ENCODE measurements around the gene CLTRN.
"Not testable (repeated sequence)": the region's sequence is repeated elsewhere in the genome, so short reads cannot be mapped to it uniquely, and the experiment has no call there.

Gene CLTRN

DNA sequence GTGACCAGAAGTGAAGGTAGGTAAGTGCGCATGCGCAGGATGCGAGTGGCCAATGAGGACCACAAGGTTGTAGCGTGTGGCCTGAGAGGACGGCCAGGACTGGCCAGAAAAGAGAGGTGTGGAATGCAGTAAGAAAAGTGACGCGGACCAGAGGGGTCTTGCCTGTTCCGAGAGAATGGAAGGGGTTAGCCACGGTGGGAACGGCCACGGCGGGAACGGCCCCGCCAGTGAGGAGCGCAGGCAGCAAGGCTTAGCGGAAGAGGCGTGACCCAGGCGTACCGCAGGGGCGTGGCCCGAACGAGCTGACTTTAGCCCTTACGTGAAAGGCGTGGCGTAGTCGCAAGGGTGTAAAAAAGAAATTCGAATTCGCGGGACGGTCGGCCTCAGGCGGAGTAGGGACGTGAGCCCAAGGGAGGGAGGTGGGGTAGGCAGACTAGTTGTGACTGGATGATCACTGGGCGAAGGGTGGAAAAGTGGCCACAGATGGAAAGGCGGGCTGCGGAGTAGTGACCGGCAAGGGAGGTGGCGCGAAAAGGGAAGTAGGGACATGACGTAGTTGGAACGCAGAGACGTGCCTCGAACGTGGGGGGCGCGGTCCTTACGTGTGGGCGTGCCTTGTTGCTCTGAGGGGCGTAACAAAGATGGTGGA is 10.4 kb upstream of the CLTRN start:
- H3K27ac Mint-ChIP-seq, result no peak overlapping the region

DNA sequence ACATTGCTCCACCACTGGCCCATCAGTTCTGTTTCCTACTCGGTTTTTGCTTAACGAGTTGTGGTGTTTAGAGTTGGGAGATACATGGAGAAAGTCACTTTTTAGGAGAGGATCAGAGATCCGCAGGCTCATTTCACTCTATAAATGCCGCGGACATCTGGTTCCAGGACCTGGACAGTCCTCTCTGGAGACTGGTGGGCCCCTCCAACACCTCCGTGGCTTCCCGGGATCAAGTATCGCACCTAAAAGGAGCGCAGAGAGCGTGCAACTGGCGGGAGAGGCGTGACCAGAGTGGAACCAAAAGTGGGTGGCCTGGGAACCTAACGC is 9.9 kb upstream of the CLTRN start:
- Mint-ChIP-seq H3K9me3 (no peaks in the 10 kb centered on the region), H3K4me1 (no peaks in the 10 kb centered on the region), H3K4me3 (no peak overlapping the region), H3K27ac (no peak overlapping the region), H3K36me3 (no peaks in the 10 kb centered on the region)
- ATAC-seq (no peak), DNase-seq (ENCODE audit: low spot score in 2 of 2) (no peak)

More for the DNA sequence above, 10.4 kb upstream of the CLTRN start:
- Mint-ChIP-seq H3K4me1 (no peaks in the 10 kb centered on the region), H3K9me3 (no peaks in the 10 kb centered on the region), H3K4me3 (no peak overlapping the region), H3K36me3 (no peaks in the 10 kb centered on the region)
- peak; percentile 67 to 89 for DNase-seq (ENCODE audit: low spot score in 2 of 2)
- ATAC-seq, result peak; percentile 90

DNA sequence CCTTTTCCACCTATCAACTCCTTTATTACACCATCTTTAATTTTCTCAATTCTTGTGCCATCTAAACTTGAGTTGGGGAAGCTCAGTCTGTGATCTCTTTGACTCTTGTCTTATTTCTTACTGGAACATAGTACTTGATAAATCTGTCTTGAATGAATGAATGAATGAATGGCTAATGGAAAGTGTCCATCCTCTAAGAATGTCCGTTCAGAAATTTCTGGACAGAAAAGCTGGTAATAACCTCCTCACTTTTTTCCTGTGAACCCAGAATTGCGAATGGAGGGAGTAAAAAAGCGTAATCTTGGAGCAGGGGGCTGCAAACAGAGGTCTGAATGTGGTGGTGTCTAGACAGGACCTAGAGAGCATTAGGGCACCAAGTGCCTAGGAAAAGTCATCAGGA is 9.4 kb upstream of the CLTRN start:
- Mint-ChIP-seq H3K4me1 (no peaks in the 10 kb centered on the region), H3K4me3 (no peak overlapping the region), H3K36me3 (no peaks in the 10 kb centered on the region)

DNA sequence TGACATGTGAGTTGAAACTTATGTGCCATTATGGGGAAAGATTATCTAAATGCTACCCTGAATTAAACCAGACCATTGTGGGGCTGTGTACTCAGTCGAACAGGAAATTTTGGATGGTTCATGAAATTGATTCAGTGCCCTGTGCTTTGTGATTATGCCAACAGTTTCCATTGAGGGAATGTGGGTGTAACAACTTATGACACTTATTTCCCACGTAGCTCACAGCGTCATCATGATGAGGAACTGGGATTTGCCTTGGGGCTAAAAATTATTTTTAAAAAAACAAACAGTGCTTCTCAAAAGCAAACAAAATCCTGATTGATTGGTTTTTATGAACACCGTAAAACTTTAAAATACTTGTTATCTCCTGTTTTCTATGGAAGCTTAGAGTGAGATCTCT is 8.3 kb upstream of the CLTRN start:
- Mint-ChIP-seq H3K4me1 (no peaks in the 10 kb centered on the region), H3K36me3 (no peaks in the 10 kb centered on the region), H3K4me3 (no peak overlapping the region), H3K27ac (no peak overlapping the region), H3K9me3 (no peaks in the 10 kb centered on the region)
- no peak for ATAC-seq
- DNase-seq (ENCODE audit: low spot score in 2 of 2), result no peak

More for the DNA sequence above, 9.4 kb upstream of the CLTRN start:
- ATAC-seq, result no peak
- Mint-ChIP-seq H3K27ac (no peak overlapping the region), H3K9me3 (no peaks in the 10 kb centered on the region)
- DNase-seq (ENCODE audit: low spot score in 2 of 2), result no peak

DNA sequence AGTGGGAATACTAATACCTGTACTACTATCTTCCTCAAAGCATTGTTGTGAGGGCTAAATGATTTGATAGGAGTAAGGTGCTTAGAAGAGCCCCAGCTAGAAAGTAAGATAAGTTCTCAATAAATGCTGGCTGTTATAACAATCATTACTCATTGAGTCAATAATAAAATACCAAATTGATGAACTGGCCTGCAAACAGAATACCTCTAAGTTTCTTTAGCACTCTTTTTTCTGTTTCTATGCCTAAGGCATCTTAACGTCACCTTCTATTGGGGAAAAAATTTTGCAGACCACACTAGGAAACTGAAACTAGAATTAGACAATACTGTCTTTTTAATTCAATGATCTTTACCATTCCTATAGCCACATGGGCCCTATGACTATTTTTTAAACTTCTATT is 1.2 kb downstream of the CLTRN start:
- Mint-ChIP-seq H3K36me3 (no peaks in the 10 kb centered on the region), H3K4me3 (no peak overlapping the region), H3K4me1 (no peaks in the 10 kb centered on the region), H3K9me3 (no peaks in the 10 kb centered on the region), H3K27ac (no peak overlapping the region)
- DNase-seq (ENCODE audit: low spot score in 2 of 2) (no peak), ATAC-seq (no peak)

DNA sequence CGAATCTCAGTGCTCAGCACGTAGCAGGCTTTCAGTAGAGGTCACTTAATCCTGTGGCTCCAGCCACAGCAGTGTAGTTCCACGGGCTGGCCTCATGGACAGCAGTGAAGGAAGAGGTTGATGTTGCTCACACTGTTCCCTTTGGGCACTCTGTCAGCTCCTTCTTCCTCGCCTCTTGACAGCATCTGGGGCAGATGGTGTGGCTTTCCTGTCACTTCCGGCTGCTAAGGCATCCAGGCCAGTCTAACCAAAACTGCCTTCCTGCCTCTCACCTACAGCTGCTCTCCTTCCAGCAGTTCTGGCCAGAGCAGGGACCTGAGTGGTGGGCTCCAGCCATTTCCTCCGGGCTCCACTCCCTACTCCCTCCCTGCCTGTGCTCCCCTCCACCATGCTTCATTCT is 9.8 kb downstream of the CLTRN start:
- not testable (repeated sequence) for ATAC-seq

DNA sequence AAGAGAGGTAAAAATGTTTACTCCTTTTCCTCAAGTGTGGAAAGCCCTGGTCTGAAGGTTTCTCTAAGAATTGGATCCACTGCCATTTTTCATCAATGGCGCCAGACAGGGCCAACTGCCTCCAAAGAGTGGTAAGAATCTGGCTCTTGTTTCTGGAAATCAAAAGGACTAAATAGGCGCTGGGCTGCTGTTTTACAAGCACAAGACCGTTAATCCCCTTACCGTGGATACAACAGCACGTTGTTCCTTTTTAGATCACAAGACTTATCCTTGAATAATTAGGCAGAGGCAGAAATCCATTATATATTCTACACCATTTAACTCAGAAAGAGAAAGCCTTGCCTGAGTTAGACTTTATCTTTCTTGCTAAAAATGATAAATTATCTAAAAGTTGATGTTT is 10.6 kb downstream of the CLTRN start:
- DNase-seq (ENCODE audit: low spot score in 2 of 2), result no peak
- H3K4me3 Mint-ChIP-seq, result no peak overlapping the region
- H3K9me3 Mint-ChIP-seq, result no peaks in the 10 kb centered on the region
- no peak for ATAC-seq
- H3K4me1 Mint-ChIP-seq, result peaks cover 6% of the 10 kb centered on the region
- H3K27ac Mint-ChIP-seq, result no peak overlapping the region
- H3K36me3 Mint-ChIP-seq, result no peaks in the 10 kb centered on the region

More for the DNA sequence above, 9.8 kb downstream of the CLTRN start:
- not testable (repeated sequence) for H3K27ac Mint-ChIP-seq; H3K9me3 Mint-ChIP-seq; H3K4me1 Mint-ChIP-seq; DNase-seq (ENCODE audit: low spot score in 2 of 2); H3K4me3 Mint-ChIP-seq; H3K36me3 Mint-ChIP-seq

DNA sequence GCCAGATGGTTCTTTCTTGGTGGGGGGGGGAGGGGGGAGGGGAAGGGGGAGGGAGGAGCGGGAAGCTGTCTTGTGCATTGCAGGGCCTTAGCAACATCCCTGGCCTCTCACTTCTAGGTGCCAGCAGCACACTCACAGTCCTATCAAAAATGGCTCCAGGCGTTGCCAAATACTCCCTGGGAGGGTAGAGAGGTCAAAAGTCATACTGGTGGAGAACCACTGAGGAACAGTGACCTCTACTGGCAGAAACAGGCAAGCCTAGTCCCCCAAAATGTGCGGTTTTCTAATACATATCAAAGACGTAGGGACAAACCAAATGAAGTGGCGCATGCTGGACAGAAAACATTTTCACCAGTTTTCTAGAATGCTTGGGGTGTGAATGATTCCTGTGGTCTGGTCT is 17.1 kb downstream of the CLTRN start:
- peak; percentile 51 for ATAC-seq
- H3K27ac Mint-ChIP-seq; H3K4me3 Mint-ChIP-seq; H3K9me3 Mint-ChIP-seq; H3K36me3 Mint-ChIP-seq; DNase-seq (ENCODE audit: low spot score in 2 of 2); H3K4me1 Mint-ChIP-seq: not testable (repeated sequence)

DNA sequence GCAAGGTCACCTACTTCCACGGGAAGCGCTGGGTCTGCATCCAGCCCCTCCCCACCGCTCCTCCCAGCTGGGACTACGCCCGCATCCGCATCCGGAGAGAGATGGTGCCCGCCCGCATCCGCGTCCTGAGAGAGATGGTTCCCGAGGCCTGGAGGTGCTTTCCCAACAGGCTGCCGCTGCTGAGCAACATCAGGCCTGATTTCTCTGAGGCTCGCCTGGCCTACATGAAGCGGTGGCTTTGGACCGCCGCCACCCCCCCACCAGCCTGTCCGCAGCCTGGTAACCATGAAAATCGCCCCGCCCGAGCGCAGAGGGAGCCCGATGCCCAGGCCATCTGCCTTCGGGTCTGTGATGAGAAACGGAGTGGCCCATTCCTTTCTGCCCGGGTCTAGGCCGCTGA is 18.1 kb downstream of the CLTRN start:
- Mint-ChIP-seq H3K9me3 (no peaks in the 10 kb centered on the region), H3K4me1 (peaks cover 6% of the 10 kb centered on the region), H3K27ac (no peak overlapping the region), H3K4me3 (no peak overlapping the region), H3K36me3 (no peaks in the 10 kb centered on the region)
- DNase-seq (ENCODE audit: low spot score in 2 of 2) (no peak), ATAC-seq (no peak)

DNA sequence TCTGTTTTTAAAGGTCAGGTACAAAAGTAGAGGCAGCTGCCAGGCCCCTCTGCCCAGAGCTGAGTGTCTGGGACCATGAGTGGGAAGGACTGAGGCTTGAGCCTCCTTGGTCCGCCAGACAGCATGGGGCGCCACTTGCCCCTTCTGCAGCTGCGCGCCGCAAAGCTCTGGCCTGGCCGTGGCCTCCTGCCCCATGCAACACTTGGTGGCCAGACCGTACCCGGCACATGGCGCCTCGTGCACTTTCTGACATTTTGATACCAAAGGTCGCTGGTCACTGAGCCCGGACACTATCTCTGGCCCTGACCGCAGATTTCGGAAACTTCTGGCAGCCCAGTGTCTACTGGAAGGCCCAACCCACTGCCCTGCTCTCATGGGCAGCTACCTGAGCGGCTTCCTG is 18.6 kb downstream of the CLTRN start:
- no peaks in the 10 kb centered on the region for H3K9me3 Mint-ChIP-seq
- H3K27ac Mint-ChIP-seq, result no peak overlapping the region
- H3K4me3 Mint-ChIP-seq, result no peak overlapping the region
- ATAC-seq, result no peak
- H3K36me3 Mint-ChIP-seq, result no peaks in the 10 kb centered on the region
- peaks cover 6% of the 10 kb centered on the region for H3K4me1 Mint-ChIP-seq
- DNase-seq (ENCODE audit: low spot score in 2 of 2), result no peak

DNA sequence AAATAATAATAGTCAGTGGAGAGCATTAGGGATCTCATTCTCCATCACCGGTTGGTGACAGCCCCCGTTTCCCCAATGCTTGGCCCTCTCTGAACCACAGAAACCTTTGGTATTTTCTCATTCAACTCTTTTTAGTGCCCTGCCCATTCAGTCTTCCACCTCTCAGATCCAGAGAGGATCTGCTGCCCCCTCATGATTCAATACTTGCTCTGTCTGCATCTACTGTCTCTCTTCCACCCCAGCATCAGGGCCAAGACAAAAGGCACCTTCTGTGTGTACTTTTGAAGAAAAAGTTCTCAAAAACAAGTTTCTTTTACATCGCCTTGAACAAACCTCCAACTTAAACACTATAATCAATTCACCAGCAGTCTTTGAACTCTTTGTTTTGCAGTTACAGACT is 19.3 kb downstream of the CLTRN start:
- H3K4me3 Mint-ChIP-seq, result no peak overlapping the region
- DNase-seq (ENCODE audit: low spot score in 2 of 2) (no peak), ATAC-seq (no peak)
- H3K9me3 Mint-ChIP-seq, result no peaks in the 10 kb centered on the region
- H3K27ac Mint-ChIP-seq, result no peak overlapping the region
- peaks cover 6% of the 10 kb centered on the region for H3K4me1 Mint-ChIP-seq
- H3K36me3 Mint-ChIP-seq, result no peaks in the 10 kb centered on the region

DNA sequence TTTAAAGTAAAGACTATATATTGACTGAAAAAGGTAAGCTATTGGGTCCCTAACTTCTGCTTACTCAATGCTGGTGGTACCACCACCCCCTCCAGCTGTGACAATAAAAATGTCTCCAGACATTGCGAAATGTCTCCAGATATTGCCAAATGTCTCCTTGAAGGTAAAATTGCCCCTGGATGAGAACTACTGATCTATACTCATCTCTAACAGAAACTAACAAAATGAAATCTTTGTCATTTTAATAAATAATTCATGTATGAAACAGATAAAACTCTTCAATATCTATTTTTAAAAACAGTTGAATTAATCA is 20.1 kb downstream of the CLTRN start:
- DNase-seq (ENCODE audit: low spot score in 2 of 2), result no peak
- Mint-ChIP-seq H3K4me3 (no peak overlapping the region), H3K9me3 (no peaks in the 10 kb centered on the region), H3K4me1 (peaks cover 6% of the 10 kb centered on the region), H3K27ac (no peak overlapping the region), H3K36me3 (no peaks in the 10 kb centered on the region)
- no peak for ATAC-seq

DNA sequence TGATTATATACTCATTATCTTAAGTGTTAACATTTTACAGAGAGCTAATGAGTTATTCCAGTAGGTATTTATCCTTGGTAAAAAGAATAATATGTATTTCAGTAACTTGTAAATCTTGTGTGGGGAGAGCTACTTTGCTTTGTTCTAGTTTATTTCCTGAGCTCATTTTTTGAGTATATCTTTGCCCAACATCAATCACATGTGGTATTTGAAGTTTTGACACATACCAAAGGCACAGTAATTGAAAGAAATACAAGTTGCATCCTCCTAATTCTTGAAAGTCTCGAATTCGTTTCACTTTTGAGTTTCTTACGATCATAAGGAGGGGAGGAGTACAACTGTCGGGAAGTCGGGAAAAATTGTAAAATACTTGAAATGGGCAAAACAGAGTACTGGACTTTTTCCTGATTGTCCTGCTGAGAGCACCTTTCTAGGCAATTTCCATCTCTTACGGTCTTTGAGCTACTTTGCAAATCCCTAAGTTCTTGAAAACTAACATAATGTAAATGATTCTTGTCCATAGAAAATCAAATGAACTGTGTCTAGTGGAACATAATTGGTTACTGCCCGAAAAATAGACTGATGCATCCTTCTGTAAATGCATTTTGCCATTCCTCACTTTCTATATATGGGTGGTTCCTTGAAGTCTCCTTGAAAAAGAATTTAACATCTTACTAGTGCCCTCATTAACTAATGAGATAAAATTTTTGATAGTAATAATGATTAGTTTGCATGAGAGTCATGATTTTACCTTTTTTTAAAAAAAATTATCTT is 20.6 kb downstream of the CLTRN start:
- DNase-seq (ENCODE audit: low spot score in 2 of 2), result no peak
- H3K9me3 Mint-ChIP-seq, result no peaks in the 10 kb centered on the region
- ATAC-seq, result no peak
- H3K4me3 Mint-ChIP-seq, result no peak overlapping the region
- H3K27ac Mint-ChIP-seq, result no peak overlapping the region
- H3K4me1 Mint-ChIP-seq, result peaks cover 6% of the 10 kb centered on the region
- no peaks in the 10 kb centered on the region for H3K36me3 Mint-ChIP-seq

DNA sequence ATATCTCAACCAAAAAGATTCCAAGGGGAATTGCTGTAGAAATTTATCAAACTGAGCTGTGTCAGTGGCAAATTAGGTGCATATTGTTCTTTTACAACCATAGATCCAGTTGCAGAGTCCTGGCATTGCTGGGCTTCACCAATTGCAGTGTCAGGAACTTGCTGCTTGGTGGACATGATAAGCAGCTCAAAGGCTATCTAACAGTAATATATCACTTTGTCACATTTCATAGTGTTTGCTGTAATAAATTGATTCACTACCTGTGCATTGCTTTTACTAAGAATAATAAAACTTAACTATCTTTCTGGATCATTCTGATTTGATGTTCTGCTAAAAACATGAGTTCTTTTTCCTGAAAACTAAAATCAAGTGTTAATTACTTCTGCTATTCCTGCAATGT is 33.0 kb downstream of the CLTRN start:
- Mint-ChIP-seq H3K27ac (no peak overlapping the region), H3K4me3 (no peak overlapping the region), H3K36me3 (no peaks in the 10 kb centered on the region), H3K9me3 (no peaks in the 10 kb centered on the region), H3K4me1 (no peaks in the 10 kb centered on the region)
- ATAC-seq (no peak), DNase-seq (ENCODE audit: low spot score in 2 of 2) (no peak)

DNA sequence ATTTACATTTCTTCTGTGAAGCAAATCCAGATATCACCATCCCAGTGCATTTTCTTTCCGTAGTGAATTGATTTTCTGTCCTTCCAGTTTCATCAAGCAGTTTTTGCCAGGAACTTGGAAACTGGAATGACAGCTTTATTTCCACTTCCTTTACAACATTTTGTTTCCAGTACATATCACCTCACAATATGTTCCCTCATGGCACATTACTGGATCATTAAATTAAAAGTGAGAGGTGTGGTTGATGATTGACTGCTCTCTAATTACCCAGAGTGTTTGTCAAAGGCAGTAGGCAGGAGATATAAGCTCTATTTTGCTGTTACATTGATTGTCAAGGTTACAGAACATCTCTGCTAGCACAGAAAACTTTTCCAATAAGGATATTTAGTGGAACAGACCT is 41.6 kb downstream of the CLTRN start:
- Mint-ChIP-seq H3K36me3 (no peaks in the 10 kb centered on the region), H3K9me3 (no peaks in the 10 kb centered on the region), H3K27ac (no peak overlapping the region), H3K4me3 (no peak overlapping the region), H3K4me1 (no peaks in the 10 kb centered on the region)
- no peak for DNase-seq (ENCODE audit: low spot score in 2 of 2)
- no peak for ATAC-seq

DNA sequence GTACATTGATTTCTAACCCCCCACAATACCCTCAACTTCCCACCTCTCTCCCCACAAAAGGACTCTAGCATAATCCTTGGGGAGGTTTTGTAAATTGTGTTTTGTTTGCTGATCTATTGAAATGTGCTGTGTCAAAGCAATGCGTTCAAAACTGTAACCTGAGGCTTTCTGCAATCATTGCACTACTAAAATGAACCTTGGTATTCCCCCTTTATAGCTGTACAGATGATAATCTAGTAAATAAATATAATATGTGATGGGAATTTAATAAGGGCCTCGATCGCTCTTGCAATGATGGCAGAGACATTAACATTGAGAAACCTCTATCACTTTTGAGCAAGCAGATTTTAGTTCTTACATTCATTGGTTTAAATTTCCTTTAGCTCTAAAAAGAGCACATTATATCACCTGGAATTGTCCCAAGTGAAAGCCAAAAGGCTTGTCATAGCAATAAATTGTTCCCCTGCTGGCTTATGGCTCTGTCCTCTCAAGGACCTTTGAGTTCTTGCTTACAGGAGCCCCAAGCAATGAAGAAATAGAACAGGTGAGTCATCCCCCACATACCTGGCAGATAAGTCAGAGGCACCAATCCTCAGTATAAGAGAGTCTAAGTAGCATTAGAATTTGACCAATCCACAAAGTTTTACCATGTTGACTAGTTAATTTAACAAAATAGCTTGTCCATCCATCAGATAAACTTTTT is 45.4 kb downstream of the CLTRN start:
- no peak for DNase-seq (ENCODE audit: low spot score in 2 of 2)
- Mint-ChIP-seq H3K36me3 (no peaks in the 10 kb centered on the region), H3K27ac (no peak overlapping the region), H3K9me3 (no peaks in the 10 kb centered on the region), H3K4me3 (no peak overlapping the region), H3K4me1 (no peaks in the 10 kb centered on the region)
- no peak for ATAC-seq

Data from stimulated activated effector memory CD8-positive, alpha-beta T cell treated with anti-CD3 and anti-CD28 coated beads, Interleukin-12 subunit alpha, Interleukin-12 subunit beta, amount 100 ng/mL, for 72 hours (primary cell).